ENCODE measurements around the gene TXNRD2.
A peak's percentile ranks its signal among the peaks of the same experiment; 100 is the strongest.
"Not testable (repeated sequence)": the region's sequence is repeated elsewhere in the genome, so short reads cannot be mapped to it uniquely, and the experiment has no call there.

The TXNRD2 gene

DNA sequence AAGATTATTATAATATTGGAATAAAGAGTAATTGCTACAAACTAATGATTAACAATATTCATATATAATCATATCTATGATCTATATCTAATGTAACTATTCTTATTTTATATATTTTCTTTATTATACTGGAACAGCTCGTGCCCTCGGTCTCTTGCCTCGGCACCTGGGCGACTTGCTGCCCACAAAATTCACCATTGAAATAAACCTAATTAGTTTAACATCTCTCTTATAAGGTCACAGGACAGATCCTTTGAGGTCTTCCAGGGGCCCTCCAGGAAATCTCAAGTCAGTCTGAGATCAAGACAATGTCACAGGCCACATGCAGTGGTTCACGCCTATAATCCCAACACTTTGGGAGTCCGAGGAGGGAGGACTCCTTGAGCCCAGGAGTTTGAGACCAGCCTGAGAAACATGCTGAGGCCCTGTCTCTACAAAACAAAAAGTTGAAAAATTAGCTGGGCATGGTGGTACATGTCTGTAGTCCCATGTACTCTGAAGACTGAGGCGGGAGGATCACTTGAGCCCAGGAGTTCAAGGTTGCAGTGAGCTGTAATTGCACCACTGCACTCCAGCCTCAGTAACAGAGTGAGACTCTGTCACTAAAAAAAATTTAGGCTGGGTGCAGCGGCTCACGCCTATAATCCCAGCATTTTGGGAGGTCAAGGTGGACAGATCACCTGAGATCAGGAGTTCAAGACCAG lies 6.6 kb upstream of the TXNRD2 start:
- no peak for DNase-seq (ENCODE audit: low read depth, low spot score)

DNA sequence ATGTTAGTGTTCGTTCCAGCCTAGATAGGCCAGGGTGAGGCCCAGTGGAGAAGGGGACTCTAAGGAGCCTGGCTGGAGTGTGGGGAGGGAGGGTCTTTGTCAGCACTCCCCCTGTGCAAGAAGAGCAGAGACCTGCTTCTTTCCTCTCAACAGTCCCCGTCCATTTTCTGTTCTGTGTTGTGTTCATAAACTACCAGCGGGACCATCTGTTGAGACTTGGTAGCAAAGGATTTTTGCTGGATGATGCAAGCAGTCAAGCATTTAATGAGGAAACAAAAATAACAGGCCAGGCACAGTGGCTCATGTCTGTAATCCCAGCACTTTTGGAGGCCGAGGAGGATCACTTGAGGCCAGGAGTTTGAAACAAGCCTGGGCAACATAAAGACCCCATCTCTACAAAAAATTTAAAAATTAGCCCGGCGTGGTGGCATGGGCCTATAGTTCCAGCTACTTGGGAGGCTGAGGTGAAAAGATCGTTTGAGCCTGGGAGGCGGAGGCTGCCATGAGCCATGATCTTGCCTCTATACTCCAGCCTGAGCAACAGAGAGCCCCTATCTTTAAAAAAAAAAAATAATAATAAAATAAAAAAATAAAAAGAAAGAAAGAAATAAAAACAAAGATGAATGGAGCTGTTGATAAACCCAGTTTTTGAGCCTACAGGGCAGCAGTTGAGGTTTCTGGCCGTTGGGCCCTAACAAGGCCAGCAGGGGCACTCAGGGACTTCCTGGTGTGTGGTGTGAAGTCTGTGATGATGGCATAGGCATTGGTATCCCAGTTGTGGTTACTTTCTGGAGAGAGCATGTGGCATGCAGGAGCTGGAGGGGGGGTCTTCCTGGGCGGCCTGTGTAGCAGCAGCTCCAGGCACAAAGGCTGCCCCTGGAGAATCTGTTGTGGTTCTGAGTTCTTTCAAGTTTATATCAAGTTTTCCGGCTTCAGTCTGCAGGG lies 1.7 kb upstream of the TXNRD2 start:
- DNase-seq (ENCODE audit: low read depth, low spot score), result peak; percentile 46

DNA sequence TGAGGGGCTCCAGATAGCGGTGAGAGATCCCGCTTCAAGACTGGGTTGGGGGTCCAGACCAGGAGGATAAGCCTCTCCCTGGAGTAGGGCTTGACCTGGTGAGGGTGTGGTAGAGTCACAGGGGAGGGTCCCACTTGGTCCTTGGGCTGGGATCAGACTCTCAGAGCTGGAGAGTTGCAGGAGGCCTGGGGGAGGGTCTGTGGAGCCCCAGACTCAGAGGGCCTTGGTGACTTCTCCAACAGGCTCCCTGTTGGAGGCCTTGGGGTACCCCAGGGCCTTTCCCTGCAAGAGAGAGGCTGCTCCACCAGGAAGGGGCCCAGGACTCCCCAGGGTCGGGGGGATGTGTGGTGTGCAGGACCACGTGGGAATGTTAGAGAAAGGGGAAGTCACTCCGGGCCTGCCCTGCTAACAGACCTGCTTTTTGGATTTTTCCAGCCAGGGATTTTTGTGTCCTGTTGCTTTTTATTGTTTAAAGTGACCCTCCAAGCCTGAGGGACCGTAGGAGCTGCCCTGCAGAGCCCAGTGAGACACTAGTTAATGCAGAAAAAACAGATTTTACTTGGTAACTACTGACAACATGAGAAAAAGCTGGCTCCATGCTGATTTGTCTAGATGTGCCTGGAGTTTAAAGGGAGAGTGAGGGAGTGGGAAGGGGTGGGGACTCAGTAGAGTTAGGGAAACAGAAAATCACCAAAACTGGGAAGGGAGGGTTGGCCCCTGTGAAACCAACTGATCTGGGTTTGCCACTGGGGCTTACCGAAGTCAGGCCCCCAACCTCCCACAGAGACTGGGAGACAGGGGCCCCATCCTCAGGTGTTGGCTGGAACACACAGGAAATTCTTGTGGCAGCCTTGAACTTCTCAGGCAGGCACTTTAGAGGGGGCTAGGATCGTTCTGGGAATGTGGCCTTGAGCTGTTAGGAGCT lies 801 bp upstream of the TXNRD2 start:
- peak; percentile 47 for DNase-seq (ENCODE audit: low read depth, low spot score)

DNA sequence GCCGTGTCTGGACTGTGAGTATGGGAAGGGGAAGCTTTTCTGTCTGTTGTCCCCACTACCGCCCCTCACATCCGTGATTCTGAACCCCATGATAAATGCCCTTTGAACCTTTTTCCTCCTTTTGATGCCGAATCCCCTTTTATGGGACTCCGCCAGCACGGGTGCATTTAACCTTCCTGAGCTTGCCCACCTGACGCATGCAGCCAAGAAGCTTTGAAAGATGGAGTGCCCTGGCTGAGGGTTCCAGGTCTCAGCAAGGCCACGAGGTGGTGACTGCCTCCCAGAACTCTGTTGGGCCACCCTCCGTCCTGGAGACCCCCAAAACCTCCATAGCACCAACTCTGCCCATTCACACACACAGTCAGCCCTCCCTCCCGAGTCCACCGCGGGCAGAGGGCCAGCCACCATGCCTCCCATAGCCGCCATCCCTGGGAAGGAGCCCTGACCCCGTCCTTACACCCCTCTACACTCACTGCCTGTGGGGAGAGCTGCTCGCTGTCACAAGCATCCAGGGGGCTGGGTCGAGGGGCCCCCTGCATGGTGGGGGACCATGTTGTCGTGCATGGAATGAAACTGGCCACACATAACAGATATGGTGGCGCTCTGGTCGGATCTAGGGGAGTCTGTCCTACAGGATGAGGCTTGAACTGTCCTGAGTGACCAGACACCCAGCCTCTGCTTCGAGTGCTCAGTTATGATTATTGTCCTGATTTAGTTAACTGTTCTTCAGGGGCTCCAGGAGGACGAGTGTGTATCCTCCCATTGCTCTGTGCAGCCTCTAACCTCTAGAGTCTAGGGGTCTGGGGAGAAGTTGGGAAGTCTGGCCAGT lies 868 bp downstream of the TXNRD2 start:
- DNase-seq (ENCODE audit: low read depth, low spot score), result no peak

DNA sequence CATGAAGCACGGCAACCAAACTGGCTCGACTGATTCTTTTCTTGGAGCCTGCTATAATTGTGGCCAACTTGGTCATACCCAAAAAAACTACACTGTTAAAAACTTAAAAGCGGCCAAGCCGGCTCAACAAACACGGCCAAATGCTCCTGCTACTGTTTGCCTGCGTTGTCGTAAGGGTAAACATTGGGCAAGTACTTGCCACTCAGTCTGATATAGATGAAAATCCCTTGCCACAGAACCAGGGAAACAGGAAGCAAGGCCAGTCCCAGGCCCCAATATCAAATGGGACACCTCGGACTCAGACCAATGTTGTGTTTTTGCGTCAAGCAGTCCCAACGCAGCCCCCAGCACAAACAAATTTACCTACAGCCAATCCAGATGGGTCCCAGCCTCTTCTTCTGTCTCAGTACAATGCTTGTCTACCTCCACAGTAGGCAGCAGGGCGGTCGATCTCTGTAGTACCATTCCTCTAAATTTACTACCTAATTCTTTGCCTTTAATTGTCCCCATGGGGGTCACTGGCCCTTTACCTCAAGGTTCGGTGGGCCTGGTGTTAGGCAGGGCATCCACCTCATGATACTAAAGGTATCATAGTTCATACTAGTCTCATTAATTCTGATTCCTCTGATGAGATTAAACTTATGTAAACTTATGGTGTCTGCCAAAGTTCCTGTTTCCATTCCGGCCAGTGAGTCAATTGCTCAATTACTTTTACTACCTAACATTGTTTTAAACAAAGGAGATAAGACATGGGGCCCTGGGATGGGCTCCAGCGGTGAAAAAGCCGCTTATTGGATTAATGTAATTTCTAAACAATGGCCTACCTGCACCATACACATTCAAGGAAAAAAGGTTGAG lies 3.8 kb downstream of the TXNRD2 start:
- no peak for DNase-seq (ENCODE audit: low read depth, low spot score)

DNA sequence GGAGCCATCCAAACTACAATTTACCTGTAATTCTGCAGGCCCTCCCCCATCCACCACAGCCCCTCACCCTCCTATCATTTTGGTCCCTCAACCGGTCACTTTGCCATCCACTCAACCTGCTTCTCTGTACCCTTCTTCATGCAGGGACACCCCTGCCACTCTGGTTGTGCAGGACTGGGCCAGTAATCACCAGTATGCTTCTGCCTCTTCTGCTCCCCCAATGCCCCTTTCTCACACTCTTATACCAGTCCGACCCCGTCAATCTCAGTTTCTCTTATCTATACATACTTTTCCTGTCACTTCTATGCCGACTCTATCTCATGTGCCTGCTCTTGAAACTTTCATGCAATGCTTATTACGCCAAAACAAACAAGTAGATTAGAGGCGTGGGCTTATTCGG lies 5.1 kb downstream of the TXNRD2 start:
- DNase-seq (ENCODE audit: low read depth, low spot score), result no peak

DNA sequence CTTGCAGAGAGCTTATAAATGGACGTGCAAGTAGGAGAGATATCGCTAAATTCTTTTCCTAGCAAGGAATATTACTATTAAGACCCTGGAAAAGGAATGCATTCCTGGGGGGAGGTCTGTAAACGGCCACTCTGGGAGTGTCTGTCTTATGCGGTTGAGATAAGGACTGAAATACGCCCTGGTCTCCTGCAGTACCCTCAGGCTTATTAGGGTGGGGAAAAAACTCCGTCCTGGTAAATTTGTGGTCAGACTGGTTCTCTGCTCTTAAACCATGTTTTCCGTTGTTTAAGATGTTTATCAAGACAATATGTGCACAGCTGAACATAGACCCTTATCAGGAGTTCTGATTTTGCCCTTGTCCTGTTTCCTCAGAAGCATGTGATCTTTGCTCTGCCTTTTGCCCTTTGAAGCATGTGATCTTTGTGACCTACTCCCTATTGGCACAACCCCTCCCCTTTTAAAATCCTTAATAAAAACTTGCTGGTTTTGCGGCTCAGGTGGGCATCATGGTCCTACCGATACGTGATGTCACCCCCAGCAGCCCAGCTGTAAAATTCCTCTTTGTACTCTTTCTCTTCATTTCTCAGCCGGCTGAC lies 6.4 kb downstream of the TXNRD2 start:
- DNase-seq (ENCODE audit: low read depth, low spot score), result not testable (repeated sequence)

DNA sequence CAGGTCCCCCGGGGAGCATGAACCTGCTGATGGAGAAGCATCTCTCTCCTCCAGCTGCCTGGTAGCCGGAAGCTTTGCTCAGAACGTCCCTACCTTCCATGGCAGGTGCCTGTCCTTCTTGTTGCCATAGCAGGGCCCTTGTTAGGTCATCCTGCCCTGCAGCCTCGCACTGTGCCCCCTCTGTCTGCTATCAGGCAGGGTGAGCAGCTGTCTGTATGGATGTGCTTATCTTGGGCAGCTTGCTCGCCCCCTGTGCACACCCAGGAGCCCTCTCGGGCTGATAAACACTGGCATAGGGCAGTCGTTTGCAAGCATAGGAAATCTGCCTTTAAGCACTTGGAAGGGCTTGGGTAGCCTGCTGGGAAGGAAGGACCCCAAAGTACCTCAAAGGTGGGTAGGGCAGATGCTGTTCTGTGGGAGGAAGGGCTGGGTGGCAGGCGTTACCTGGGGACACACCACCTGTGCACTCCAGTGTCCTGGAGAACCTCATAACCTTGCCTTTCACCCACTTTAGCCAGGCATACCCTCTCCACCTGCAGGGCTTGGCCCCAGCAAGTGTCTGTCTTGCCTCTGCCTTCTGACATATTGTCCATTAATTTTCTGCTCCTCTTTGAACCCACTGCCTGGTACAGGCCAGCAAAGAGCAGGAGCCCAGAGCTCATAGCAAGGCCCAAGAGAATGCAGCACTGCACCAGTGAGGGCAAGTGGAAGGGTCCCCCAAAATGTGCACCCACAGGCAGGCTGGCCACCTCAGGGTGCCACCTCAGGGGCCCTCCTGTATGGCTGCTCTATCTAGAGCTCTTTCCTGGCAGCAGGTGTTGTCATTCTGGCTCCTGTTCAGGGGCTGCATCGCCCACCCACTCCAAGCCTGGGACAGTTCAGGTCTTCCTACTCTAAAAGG lies 8.0 kb downstream of the TXNRD2 start:
- no peak for DNase-seq (ENCODE audit: low read depth, low spot score)

DNA sequence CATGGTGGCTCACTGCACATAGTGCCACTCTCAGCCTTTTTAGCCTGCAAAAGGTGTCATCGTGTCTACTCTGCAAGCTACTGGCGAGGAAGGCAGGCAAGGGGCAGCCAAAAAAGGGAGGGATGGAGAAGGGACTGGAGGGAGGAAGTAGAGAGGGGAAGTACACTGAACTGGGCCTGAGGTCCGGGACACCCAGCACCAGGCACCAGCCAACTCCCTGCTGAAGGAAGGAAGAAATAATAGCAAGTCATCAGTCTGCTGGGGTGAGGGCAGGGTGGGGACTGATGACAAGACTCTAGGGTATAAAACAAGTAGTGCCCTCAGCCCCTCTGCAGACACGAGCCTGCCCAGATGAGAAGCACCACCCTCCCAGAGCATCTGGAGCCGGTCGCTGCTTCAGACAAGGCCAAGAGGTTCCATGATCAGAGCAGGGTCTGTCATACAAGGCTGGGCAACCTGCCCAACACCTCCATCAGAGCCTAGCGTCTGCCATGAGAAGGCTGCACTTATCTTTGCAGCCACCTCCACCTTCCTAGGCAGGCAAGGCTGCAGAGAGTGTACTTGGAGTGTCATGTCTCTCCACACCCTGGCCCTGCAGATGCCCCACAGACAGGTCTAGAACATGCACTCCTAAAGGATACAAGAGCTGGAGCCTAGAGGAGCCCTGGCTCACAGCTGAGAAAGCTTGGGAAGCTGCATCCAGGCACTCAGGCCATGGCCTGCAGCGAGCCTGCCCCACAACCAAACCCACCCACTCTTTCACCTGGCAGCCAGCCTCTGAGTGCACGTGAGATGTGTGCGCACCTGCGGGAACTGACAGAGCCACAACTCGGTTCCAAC lies 9.0 kb downstream of the TXNRD2 start:
- no peak for DNase-seq (ENCODE audit: low read depth, low spot score)

DNA sequence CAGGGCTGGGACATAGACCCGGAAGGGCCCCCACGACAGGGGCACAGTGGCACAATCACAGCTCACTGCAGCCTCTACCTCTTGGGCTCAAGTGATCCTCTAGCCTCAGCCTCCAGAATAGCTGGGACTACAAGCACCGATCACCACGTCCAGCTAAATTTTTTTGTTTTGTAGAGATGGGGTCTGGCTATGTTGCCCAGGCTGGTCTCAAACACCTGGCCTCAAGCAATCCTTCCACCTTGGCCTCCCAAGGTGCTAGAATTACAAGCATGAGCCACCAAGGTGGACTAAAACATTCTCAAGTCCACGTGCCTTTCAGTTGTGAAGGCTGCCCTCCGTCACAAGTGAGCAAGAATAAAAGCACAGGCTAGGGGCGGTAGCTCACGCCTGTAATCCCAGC lies 10.1 kb downstream of the TXNRD2 start:
- DNase-seq (ENCODE audit: low read depth, low spot score), result no peak

DNA sequence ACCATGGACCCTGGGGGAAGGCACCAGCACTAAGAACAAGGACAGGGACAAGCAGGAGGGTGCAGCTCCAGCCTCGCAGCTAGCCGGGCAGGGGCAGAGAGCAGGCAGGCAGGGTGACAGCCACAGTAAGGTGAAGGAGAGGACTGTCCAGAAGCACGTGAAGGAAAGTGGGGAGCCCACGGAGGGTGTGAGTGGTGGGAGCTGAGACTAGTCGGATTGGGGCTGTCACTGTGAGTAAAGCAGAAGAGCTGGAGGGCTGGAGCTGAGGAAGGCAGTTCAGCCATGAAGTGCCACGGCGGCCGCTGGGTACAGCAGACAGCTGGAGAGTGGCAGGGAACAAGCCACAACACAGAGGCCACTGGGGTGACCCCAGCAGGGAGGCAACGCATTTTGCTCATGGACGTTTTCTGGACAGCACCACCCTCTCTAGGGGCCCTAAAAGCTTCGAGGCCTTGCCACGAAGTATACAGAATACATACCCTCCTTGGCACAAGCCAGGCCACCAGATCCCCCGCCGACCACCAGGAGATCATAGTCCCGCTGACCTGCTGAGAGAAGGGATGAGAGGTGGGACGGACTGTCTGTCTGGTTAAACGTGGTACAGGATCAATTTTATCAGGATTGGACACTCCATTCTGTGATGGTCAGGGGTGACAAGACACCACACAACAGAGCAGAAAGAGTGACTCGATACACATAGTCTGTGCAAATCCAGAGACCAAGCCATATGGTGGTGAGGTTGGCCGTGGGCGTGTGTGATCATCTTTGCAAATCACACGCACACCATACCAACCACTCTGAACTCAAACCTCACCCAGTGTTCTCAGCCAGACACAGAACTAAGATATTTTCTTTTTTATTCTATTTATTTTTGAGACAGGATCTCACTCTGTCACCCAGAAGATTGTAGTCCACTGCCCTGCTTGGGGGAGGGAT lies 10.8 kb downstream of the TXNRD2 start:
- DNase-seq (ENCODE audit: low read depth, low spot score), result no peak

DNA sequence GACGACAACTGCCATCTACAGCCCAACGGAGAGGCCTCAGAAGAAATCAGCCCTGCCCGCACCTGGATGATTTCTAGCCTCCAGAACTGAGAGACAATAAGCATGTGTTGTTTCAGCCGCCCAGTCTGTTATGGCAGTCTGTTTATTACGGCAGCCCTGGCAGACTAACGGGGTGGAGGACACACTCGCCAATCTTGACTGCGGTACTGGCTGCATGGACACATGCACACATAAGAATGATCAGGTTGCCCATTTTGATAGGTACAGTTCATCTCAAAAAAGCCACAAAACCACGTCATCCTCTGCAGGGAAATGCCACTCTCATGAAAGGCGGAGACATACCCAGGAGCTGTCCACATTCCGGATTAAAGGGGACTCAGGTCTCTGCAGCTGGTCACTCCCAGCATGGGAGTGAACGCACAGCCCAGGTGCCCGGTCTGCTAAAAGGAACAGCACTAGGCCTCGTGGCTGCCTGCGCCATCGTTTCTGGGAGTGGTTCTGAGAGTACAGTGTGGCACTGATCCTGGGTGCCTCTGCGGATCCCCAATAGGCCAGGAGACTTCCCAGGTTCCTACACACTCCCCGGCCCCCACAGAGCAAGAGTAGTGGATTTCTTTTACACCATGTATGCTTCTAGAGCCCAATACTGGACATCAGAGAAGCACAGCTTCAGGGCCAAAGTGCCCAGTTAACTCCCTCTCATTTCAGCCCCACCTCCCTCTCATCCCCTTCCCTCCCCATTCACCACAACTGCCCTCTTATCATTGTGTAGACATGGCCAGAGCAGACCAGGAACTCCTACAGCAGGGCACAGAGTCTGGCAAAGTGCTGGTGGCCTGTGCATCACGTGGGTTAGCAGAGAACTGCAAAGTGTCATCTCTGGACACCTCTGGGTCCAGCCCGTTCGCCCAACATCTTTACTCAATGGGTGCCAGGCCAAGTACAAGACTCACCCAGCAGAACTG lies 11.8 kb downstream of the TXNRD2 start:
- DNase-seq (ENCODE audit: low read depth, low spot score), result no peak

DNA sequence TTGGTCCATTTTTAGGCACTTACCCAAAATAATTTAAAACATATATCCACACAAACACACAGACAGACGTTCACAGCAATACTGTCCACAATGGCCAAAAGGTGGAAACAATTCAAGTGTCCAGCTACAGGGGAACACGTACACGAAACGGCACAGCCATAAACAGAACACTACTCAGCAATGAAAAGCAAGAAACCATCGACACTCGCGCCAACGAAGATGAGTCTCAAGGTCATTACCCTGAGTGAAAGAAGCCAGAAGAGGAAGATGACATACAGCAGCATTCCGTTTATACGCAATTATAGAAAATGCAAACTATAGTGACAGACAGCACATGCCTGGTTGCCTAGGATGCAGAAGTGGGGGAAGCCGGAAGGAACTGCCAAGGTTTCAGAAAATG lies 13.4 kb downstream of the TXNRD2 start:
- DNase-seq (ENCODE audit: low read depth, low spot score), result no peak

DNA sequence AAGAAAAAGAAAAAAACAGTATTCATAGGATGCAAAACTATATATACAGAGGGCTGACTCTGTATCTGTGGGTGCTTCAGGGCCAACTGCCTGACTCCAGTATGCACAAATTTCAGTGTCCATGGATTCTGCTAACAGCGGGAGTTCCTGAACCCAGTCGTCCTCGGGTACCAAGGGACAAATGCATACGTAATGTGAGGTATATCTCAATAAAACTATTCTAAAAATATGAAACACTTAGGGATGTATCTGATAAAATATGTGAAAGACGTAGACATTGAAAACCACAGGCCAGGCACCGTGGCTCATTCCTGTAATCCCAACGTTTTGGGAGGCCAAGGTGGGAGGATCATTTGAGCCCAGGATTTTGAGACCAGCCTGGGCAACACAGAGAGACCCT lies 13.9 kb downstream of the TXNRD2 start:
- no peak for DNase-seq (ENCODE audit: low read depth, low spot score)

DNA sequence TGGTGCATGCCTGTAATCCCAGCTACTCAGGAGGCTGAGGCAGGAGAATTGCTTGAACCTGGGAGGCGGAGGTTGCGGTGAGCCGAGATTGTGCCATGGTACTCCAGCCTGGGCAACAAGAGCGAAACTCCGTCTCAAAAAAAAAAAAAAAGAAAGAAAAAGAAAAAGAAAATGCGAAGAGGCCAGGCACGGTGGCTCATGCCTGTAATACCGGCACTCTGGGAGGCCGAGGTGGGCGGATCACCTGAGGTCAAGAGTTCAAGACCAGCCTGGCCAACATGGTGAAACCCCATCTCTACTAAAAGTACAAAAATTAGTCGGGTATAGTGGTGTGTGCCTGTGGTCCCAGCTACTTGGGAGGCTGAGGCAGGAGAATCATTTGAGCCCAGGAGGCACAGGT lies 15.6 kb downstream of the TXNRD2 start:
- not testable (repeated sequence) for DNase-seq (ENCODE audit: low read depth, low spot score)

All from ELF-1 (cell line).